HG03521 (cell line): ENCODE data around the gene HSFX3.
"Not testable (repeated sequence)": the region's sequence is repeated elsewhere in the genome, so short reads cannot be mapped to it uniquely, and the experiment has no call there.

Experiments used
- ATAC-seq: cut with Tn5 transposase; IDR thresholded peaks from one replicate; pipeline ENCODE4 v1.9.1; 2021; ENCODE audit warnings: mild to moderate bottlenecking, moderate library complexity; ENCODE audit not compliant: unreplicated experiment

HSFX3 gene

DNA sequence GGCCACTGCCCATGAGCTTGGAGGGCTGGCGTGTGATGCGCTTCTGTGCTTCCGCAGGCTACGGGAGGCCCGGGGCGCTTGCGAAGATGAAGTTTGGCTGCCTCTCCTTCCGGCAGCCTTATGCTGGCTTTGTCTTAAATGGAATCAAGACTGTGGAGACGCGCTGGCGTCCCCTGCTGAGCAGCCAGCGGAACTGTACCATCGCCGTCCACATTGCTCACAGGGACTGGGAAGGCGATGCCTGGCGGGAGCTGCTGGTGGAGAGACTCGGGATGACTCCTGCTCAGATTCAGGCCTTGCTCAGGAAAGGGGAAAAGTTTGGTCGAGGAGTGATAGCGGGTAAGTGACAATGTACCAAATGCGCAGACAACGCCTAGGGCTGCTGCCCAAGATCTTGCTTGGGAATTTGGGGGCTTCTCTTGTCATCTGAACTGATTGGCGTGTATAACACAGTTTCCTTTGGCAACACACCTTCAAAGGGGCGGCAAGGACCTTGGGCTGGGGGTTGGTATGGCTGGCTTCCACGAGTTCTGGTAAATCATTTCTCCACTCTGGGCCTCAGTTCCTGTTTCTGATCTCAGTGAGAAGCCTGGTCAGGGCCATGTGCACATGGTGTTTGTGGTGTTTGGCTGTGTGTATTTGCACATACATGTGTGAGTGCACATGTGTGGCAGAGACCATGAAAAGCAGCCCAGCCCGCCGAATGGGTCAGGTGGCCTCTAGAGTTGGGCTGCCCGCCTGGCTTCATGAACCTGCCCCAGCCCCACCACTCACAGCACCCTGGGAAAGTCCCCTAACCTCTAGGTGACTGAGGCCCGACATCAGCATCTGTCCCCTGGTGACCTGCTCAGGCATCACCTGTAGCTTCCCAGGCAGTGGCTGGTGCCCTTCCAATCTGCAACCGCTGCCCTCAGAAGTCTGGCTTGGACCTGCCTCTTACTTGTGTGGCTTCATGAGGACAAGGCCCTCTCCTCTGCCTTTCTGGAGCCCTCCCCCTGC is 3.9 kb downstream of the HSFX3 start:
- not testable (repeated sequence) for ATAC-seq

DNA sequence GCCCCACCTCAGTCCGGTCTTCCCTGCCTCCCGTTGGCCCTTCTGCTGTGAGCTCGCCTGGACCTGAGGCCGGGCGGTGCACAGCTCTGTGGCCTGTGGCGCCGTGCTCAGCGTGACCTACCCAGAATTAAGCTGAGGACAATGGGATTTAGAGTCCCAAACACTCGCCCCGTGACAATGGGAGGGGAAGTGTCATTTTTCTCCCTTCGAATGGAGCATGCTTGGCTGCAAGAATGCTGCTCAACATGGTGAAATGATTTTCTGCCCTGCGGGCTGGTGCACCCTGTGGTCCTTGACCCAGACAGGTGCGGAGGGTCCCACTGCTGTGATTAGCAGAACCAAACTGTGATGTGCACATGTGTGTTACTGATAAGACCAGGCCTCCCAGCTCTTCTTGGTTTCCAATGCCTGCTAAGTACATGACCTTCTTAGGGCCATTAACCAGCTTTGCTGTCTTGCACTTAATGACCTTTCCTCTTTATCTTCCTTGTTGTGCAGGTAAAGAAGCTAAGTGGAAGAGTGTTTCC is 8.1 kb downstream of the HSFX3 start:
- no peak for ATAC-seq

DNA sequence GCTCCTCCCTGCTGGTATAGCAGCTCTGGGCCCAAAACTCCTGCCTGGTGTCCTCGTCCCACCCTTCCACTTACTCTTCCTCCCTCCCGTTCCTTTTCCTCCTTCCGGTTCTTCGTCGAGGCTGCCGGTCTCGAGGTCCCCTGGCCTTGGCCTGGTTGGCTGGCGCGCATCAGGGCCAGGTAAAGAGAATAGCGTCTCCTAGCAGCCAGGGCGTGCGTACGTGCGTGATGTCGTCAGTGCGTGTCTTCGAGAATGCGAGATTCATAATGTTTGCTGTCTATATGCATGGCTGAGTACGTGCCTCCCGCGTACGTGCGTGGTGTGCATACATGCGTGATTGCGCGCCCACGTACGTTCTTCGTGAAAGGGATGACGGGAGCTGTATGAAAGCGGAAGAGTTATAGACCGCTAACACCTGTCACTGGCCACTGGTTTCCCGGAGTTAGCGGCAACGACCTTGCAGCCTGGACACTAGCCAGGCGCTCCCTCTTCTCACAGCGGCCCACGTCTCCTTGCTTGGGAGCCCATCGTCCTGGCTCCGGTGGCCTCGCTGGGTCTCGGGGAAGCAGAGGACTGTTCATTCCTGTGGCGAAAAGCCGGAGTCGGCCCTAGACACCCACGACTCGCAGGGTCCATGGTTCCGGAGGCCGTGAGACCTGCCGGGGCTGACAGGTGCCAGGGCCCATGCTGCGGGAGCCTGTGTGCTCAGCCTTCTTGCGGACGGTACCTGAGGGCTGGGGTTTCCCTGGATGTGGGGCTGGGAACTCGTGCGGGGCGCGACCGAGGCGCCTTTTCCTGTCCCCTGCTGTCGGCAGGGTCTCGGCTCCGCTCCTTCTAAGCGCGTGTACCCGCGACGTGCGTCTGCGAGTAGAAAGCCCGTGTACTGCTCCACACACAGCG is 8.9 kb downstream of the HSFX3 start, which contains the start of gene EOLA1:
EOLA1 (plus strand) TSS at position 392 of the 900 bp plus-strand sequence. CDS start 4,619 bp downstream, outside the sequence.
- peak; percentile 69 for ATAC-seq

DNA sequence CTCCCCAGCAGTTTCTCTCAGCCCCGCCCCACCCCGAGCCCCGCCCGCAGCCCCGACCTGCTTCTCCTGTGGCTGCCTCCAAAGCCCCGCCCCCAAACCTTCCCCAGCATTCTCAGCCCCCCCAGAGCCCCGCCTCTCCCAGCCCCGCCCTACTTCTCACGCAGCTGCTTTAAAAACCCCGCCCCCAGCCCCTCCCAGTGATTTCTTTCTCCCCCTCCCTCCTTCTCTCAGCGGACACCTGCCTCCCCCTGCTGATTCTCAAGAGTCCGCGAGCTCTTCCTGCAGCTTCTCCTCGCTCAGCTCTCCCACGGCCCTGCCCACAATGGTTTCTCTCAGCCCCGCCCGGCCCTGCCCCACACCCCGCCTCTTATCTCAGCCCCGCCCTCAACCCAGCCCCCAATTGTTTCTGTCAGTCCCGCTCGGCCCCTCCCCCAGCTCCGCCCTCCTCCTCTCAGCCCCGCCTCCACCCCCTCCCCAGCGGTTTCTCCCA is 9.5 kb downstream of the HSFX3 start:
- peak; percentile 21 for ATAC-seq

DNA sequence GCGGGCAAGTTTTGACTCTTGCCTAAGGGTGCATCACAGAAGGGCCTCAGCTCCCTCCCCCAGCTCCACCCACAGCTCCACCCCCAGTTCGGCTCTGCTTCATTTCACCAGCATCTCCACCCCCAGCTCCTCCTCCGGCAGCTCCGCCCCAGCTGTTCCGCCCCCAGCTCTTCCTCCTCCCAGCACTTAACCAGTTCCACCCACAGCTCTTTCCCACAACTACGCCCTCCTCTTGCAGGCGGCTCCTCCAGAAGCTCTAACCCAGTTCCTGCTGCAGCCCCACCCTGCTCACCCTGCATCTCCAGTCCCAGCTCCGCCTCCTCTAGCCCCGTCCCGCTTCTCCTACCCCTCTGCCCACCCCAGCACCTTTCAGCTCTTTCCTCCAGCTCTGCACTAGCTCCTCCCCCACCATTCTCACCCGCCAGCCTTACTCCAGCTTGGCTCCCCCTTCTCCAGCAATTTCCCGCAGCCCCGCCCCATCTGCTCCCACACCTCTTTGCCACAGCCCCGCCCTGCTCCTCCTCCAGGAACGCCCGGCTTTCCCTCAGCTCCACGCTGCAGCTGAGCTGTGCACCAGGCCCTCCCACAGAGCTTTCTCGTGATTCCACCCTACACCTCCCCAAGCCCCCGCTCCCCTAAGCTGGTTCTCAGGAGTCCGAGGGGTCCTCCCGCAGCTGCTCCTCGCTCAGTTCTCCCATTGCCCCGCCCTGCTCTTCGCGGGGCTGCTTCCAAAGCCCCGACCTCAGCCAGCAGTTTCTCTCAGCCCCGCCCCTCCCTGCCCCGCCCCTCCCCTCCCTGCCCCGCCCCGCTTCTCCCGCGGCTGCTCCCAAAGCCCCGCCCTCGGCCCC is 10.2 kb downstream of the HSFX3 start:
- ATAC-seq, result peak; percentile 30

DNA sequence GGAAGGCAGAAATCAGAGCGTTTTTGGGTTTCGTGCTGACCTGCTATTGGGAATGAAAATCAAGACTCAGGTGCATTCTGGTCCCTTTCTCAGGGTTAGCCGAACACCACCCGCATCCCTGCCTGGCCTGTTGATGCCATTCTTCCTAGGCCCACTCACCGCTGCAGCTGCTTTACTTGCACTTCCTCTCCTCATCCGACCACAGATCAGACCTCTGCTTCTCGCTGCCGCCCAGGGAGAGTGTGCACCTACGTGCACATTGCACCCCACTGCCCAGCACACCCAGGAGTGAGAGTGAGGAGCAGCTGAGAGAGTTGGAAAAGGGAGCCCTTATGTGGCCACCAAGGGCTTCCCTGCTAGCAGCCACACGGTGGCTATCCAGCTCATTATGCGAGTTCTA is 12.2 kb downstream of the HSFX3 start:
- not testable (repeated sequence) for ATAC-seq

DNA sequence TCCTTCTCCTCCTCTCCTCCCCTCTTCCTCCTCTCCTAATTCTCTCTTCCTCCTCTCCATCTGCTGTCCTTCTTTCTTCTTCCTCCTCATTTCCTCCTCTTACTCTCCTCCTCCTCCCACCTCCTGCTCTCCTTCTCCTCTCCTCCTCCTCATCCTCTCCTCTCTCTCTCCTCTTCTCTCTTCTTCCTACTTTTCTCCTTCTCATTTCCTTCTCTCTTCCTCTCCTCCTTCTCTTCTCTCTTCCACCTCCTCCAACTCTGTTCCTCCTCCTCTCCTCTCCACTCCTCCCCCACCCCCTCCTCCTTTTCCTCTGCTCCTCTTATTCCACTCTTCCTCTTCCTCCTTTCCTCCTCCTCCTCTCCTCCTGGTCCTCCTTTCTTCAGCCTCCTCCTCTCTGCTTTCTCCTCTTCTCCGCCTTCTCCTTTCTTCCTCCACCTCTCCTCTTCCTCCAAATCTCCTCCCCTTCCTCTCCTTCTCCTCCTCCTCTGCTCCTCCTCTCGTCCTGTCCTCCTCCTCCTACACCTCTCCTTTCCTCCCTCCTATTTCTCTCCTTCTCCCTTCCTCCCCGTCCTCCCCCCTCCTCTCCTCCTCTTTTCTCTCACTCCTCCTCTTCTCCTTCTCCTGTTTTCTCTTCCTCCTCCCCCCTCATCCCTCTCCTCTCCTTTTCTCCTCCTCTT is 14.7 kb downstream of the HSFX3 start:
- ATAC-seq, result not testable (repeated sequence)

DNA sequence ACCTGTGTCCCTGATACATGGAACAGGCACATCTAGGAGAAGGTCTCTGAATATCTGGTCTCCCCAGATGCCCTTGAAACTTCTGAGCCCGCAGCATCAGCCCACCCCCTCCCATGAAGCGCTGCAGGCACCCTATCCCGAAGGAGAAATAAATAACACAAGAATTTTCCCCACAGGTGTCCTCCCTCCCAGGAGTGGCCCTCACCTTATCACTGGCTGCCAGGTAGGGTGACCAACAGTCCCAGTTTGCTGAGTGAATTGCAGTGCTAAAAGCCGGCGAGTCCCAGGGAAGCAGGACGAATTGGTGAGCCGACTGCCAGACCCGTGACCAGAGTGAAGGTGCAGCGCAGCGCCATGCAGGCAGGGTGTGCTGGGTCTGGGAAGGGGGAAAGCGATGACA is 15.7 kb downstream of the HSFX3 start:
- not testable (repeated sequence) for ATAC-seq

DNA sequence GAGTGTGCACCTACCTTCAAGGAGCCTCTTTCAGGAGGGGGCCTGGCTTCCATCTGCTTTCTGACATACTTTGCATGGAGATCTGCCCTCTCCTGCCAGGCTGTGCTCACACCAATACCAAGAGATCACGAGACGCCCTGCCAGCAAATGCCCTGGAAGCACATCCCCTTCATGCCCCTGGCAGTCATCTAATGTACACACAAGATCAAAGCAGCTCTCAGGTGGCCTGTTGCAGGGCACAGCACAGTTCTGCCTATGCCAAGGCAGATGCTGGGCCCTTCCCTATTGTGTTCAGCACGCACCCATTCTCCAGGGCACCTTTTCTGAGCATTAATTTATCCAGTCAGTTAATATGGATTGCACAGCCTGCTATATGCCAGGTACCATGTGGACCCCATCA is 16.9 kb downstream of the HSFX3 start:
- not testable (repeated sequence) for ATAC-seq

DNA sequence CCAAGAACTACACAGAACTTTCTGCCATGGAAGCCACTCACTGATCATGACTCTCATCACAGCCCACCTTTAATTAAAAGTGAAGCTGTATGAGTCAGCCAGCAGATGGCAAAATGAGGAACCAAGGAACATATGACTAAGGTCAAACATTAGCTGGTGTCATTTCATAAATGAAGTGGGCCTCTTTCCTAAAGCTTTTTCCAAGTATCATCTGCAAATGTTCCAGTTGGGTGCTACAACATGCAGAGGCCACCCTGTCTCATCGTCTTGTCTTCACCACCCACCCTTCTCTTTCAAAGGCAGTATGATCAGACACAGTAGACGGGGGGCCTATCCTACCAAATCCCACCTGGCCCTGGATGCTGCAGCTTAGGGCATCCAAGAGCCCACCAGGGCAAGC is 18.1 kb downstream of the HSFX3 start:
- ATAC-seq, result peak; percentile 78

DNA sequence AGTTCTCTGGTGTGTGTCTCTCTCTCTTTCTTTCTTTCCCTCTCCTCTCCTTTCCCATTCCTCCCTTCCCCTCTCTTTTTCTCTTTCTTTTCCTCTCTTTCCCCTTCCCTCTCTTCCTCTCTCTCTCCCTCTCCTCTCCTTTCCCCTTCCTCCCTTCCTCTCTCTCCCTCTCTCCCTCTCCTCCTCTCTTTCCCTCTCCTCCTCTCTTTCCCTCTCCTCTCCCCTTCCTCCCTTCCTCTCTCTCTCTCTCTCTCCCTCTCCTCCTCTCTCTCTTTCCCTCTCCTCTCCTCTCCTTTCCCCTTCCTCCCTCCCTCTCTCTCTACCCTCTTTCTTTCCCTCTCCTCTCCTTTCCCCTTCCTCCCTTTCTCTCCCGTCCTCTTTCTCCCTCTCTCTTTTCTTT is 21.3 kb downstream of the HSFX3 start:
- ATAC-seq, result no peak

DNA sequence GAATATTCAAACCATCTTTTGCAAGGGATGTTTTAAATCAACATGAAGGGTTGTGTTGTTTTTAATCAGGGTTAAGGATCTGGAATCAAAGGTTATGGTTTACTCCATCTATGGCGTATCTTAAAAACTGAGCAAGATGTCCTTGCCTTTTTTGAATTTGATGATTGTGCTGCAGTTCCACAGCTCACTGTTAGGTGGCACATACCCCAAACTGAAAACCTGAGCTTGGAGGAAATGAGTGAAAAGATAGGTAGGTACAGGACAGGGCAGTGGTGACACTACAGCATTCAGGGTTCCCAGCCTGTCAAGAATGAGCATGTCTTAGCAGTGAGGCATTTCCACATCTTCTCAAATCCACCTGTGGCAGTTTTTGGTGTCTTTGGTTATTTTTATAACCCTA is 22.0 kb downstream of the HSFX3 start:
- ATAC-seq, result no peak

DNA sequence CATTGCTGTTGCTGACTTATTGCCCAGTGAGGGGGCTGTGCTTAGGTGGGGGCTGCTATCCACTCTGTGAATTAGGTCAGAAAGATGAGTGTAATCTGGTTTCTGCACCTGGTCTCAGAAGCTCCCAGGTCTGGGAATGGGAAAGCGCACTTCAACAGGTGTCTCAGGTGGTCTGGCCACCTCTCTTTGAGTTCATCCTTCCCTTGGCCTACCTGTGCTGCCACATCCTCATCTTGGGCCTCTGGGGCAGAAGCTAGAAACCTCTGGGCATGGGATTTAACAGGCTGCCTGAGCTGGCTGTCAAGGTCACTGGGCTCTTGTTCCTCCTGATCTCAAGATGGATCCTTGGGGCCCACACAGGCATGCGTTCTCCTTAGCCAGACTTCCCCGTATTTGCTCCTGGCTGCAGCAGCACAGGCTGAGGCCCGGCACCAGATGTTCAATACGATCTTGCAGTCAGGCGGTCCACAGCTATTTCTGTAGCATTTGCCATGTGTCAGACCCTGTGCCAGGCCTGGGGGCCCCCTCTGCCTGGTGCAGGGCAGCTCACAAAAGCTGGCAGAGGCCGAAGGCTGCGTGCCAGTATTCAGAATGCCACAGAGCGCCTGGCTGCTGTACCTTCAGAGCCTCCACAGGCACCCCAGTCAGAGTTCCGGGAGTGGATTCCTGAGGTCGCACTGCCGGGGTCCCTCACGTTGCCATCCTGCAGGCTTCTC is 23.2 kb downstream of the HSFX3 start:
- not testable (repeated sequence) for ATAC-seq

DNA sequence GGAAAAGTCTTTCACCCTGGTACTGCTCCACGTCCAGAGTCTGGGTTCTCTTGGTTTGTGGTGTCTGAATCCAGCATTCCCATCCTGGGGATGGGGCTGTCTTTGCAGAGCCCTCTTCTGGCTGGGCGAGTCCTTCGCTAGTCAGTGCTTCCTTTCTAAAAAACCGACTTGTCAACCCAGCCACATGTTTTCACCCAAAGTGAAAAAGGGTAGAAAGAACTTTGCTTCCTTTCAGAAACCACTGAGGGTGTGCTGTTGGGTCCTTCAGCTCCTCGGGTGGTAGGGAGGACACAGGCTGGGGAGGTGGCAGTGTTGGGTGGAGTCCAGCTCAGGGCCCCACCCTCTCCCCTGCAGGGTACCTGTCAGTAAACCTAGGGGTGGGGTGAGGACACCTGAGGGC is 23.8 kb downstream of the HSFX3 start:
- peak; percentile 35 for ATAC-seq

DNA sequence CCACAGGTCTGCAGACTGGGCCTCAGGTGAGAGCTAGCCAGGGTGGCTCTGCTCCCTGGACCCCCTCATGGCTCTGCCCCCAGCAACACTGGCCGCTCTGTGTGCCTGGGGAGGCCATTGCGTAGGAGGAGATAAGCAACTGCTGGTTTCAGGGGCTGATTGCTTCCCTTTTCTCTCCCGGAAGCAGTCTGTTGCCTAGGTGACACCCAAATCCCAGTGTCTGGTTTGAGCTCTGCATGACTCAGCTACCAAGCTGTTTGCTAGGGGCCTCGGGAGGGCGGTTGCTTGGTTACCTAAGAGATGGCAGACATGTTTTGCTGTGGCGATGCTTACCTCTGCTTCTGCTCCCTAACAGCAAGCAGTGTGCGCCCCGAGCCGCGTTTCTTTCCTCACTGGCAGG is 24.3 kb downstream of the HSFX3 start:
- ATAC-seq, result peak; percentile 91

DNA sequence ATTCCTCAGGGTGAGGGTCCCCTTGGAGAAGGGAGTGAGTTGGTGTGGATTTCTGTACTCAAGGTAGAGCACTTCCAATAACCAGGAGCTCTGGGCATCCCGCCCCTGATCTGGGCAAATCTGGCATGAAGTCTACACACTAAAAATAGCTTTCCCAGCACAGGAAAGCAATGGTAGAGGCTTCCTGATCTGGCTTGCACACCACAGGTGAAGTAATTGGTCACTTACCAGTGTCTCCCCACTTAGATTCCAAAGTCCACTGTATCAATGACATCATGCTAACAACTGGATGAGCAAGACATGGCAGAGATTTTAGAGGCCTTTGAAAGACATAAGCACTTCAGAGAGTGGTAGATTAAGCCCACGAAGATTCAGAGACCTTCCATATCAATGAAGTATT is 26.8 kb downstream of the HSFX3 start:
- no peak for ATAC-seq

DNA sequence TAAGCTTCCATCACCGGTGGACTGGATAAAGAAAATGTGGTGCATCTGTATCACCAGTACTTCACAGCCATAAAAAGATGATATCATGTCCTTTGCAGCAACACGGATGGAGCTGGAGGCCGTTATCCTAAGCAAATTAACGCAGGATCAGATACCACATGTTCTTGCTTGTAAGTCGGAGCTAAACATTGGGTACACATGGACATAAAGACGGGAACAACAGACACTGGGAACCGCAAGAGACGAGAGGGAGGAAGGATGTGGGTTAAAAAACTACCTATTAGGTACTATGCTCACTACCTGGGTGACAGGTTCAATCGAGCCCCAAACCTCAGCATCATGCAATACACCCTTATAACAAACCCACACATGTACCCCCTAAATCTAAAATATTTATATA is 28.3 kb downstream of the HSFX3 start:
- ATAC-seq, result no peak

DNA sequence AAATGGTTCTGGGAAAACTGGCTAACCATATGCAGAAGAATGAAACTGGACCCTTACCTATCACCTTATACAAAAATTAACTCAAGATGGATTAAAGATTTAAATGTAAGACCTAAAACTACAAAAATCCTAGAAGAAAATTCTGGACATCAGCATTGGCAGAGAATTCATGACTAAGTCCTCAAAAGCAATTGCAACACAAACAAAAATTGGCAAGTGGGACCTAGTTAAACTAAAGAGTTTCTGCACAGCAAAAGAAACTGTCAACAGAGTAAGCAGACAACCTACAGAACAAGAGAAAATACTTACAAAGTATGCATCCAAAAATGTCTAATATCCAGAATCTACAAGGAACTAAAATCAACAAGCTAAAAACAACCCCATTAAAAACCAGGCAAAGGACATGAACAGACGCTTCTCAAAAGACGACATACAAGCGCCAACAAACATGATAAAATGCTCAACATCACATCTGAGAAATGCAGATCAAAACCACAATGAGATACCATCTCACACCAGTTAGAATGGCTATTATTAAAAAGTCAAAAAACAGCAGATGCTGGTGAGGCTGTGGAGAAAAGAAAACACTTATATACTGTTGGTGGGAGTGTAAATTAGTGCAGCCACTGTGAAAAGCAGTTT is 29.0 kb downstream of the HSFX3 start:
- not testable (repeated sequence) for ATAC-seq
